ENCODE results near the gene KSR1.

- TF ChIP-seq CTCF (conservative IDR thresholded peaks at IDR 0.05) (no peak), ZFX (IDR thresholded peaks at IDR 0.05) (no peak)
Observed at GRCh38 chr17:27551701-27552248, 95.5 kb downstream of the KSR1 start.
